Fibroblast of skin of right biceps (primary cell): ENCODE measurements around the gene ALG9.

Experiments
- DNase-seq: peaks from one replicate; pipeline ENCODE4 v3.0.0-alpha.2; 2013

Gene ALG9

GRCh38 chr11:111878849-111879636, 7.7 kb upstream of the ALG9 start, which contains the start of the genes CFAP68 and FDXACB1:
Gene CFAP68 (plus strand): TSS chr11:111879541. CDS start chr11:111879561, 20 bp downstream.
Gene FDXACB1 (minus strand): TSS chr11:111879165. CDS start chr11:111879132, 33 bp downstream.
- DNase-seq, result peak; percentile 98

- DNase-seq, result peak; percentile 56
Measured at GRCh38 chr11:111878385-111878848, 7.0 kb upstream of the ALG9 start.

GRCh38 chr11:111871693-111872161, 346 bp upstream of the ALG9 start:
- DNase-seq, result peak; percentile 7

- DNase-seq, result no peak
Measured at GRCh38 chr11:111870522-111870885, 877 bp downstream of the ALG9 start.

- no peak for DNase-seq
Measured at GRCh38 chr11:111870113-111870512, 1.3 kb downstream of the ALG9 start.

GRCh38 chr11:111860257-111860656, 11.1 kb downstream of the ALG9 start:
- DNase-seq, result no peak

GRCh38 chr11:111855506-111855905, 15.9 kb downstream of the ALG9 start:
- DNase-seq, result no peak

GRCh38 chr11:111852103-111852502, 19.3 kb downstream of the ALG9 start:
- DNase-seq, result no peak

GRCh38 chr11:111851636-111852035, 19.7 kb downstream of the ALG9 start:
- no peak for DNase-seq

GRCh38 chr11:111851067-111851466, 20.3 kb downstream of the ALG9 start:
- DNase-seq, result no peak

GRCh38 chr11:111849631-111850030, 21.8 kb downstream of the ALG9 start:
- no peak for DNase-seq

- peak; percentile 78 for DNase-seq
Measured at GRCh38 chr11:111846636-111847035, 24.7 kb downstream of the ALG9 start.

- peak; percentile 43 for DNase-seq
Measured at GRCh38 chr11:111846063-111846462, 25.3 kb downstream of the ALG9 start.

- DNase-seq, result peak; percentile 12
Measured at GRCh38 chr11:111845276-111846028, 25.9 kb downstream of the ALG9 start.

GRCh38 chr11:111843661-111844060, 27.7 kb downstream of the ALG9 start:
- DNase-seq, result no peak

GRCh38 chr11:111841370-111842053, 29.9 kb downstream of the ALG9 start:
- DNase-seq, result peak; percentile 80

GRCh38 chr11:111840143-111840542, 31.2 kb downstream of the ALG9 start:
- DNase-seq, result no peak

GRCh38 chr11:111838054-111838453, 33.3 kb downstream of the ALG9 start:
- no peak for DNase-seq

- no peak for DNase-seq
Measured at GRCh38 chr11:111837366-111837891, 34.0 kb downstream of the ALG9 start.

GRCh38 chr11:111836721-111837120, 34.7 kb downstream of the ALG9 start:
- no peak for DNase-seq

GRCh38 chr11:111836162-111836561, 35.2 kb downstream of the ALG9 start:
- no peak for DNase-seq

- DNase-seq, result no peak
Measured at GRCh38 chr11:111835665-111836064, 35.7 kb downstream of the ALG9 start.
